GM19239 (cell line): ENCODE results near the gene PTAFR.

ENCODE experiments used
- DNase-seq: peaks from one replicate; pipeline ENCODE4 v3.0.0; 2011; ENCODE audit warnings: low spot score; ENCODE audit not compliant: insufficient read length
- FAIRE-seq: peaks from 2 replicates; lab custom pipeline; 2011; peaks lifted over from hg19 to GRCh38; lab: Jason Lieb, UNC

Gene PTAFR

GRCh38 chr1:28178690-28179485, 2.4 kb upstream of the PTAFR start:
- FAIRE-seq, result peak; percentile 63
- DNase-seq, result no peak

GRCh38 chr1:28175955-28176485, 470 bp downstream of the PTAFR start:
- DNase-seq, result no peak
- peak; percentile 23 for FAIRE-seq

- DNase-seq (no peak), FAIRE-seq (no peak)
These were observed 2.6 kb downstream of the PTAFR start for GRCh38 chr1:28173980-28174297.

GRCh38 chr1:28173151-28173979, 3.1 kb downstream of the PTAFR start:
- FAIRE-seq (peak; percentile 51), DNase-seq (no peak)

GRCh38 chr1:28172713-28173150, 3.8 kb downstream of the PTAFR start:
- FAIRE-seq (peak; percentile 99), DNase-seq (no peak)

GRCh38 chr1:28171246-28171645, 5.2 kb downstream of the PTAFR start:
- DNase-seq (no peak), FAIRE-seq (peak; percentile 90)

GRCh38 chr1:28170001-28170596, 6.4 kb downstream of the PTAFR start:
- no peak for FAIRE-seq
- no peak for DNase-seq

GRCh38 chr1:28163496-28164161, 12.9 kb downstream of the PTAFR start:
- DNase-seq (no peak), FAIRE-seq (no peak)

GRCh38 chr1:28162151-28162550, 14.3 kb downstream of the PTAFR start:
- DNase-seq (no peak), FAIRE-seq (no peak)

GRCh38 chr1:28161751-28162150, 14.7 kb downstream of the PTAFR start:
- DNase-seq, result no peak
- no peak for FAIRE-seq

- FAIRE-seq, result no peak
- no peak for DNase-seq
These were observed 15.7 kb downstream of the PTAFR start for GRCh38 chr1:28160782-28161266.

GRCh38 chr1:28159680-28160079, 16.8 kb downstream of the PTAFR start:
- no peak for FAIRE-seq
- no peak for DNase-seq

- DNase-seq (no peak), FAIRE-seq (peak; percentile 39)
These were observed 17.2 kb downstream of the PTAFR start for GRCh38 chr1:28159243-28159642.

GRCh38 chr1:28157894-28158293, 18.6 kb downstream of the PTAFR start:
- FAIRE-seq (no peak), DNase-seq (no peak)

GRCh38 chr1:28156821-28157220, 19.7 kb downstream of the PTAFR start:
- FAIRE-seq, result no peak
- no peak for DNase-seq

- FAIRE-seq (no peak), DNase-seq (no peak)
These were observed 20.9 kb downstream of the PTAFR start for GRCh38 chr1:28155628-28156027.

GRCh38 chr1:28154078-28154594, 22.4 kb downstream of the PTAFR start:
- DNase-seq, result no peak
- no peak for FAIRE-seq

GRCh38 chr1:28150125-28150780, 26.2 kb downstream of the PTAFR start:
- DNase-seq (no peak), FAIRE-seq (no peak)

- DNase-seq (no peak), FAIRE-seq (no peak)
These were observed 27.7 kb downstream of the PTAFR start for GRCh38 chr1:28148880-28149195.
